GM21576 (cell line): ENCODE measurements around the gene GOLIM4.
"Not testable (repeated sequence)": the region's sequence is repeated elsewhere in the genome, so short reads cannot be mapped to it uniquely, and the experiment has no call there.

Experiments
- ATAC-seq: cut with Tn5 transposase; IDR thresholded peaks from one replicate; pipeline ENCODE4 v1.9.1; 2021; ENCODE audit warnings: mild to moderate bottlenecking, moderate library complexity; ENCODE audit not compliant: unreplicated experiment

The GOLIM4 gene

GRCh38 chr3:168080022-168080421 lies 15.7 kb downstream of the GOLIM4 start:
- ATAC-seq: no peak

- no peak for ATAC-seq
Measured at GRCh38 chr3:168077091-168077490, 18.6 kb downstream of the GOLIM4 start.

- ATAC-seq: no peak
Measured at GRCh38 chr3:168073842-168074605, 21.7 kb downstream of the GOLIM4 start.

GRCh38 chr3:168072323-168072650 lies 23.4 kb downstream of the GOLIM4 start:
- ATAC-seq: no peak

- no peak for ATAC-seq
Measured at GRCh38 chr3:168071591-168072322, 24.0 kb downstream of the GOLIM4 start.

GRCh38 chr3:168070919-168071318 lies 24.8 kb downstream of the GOLIM4 start:
- ATAC-seq: no peak

- ATAC-seq: no peak
Measured at GRCh38 chr3:168068346-168068745, 27.4 kb downstream of the GOLIM4 start.

- no peak for ATAC-seq
Measured at GRCh38 chr3:168066882-168067281, 28.8 kb downstream of the GOLIM4 start.

- no peak for ATAC-seq
Measured at GRCh38 chr3:168065569-168065968, 30.2 kb downstream of the GOLIM4 start.

GRCh38 chr3:168063122-168063521 lies 32.6 kb downstream of the GOLIM4 start:
- ATAC-seq: no peak

- no peak for ATAC-seq
Measured at GRCh38 chr3:168062679-168063078, 33.0 kb downstream of the GOLIM4 start.

GRCh38 chr3:168061332-168061996 lies 34.3 kb downstream of the GOLIM4 start:
- ATAC-seq: peak; percentile 87

- no peak for ATAC-seq
Measured at GRCh38 chr3:168060317-168060716, 35.4 kb downstream of the GOLIM4 start.

- ATAC-seq: no peak
Measured at GRCh38 chr3:168058481-168058880, 37.2 kb downstream of the GOLIM4 start.

- not testable (repeated sequence) for ATAC-seq
Measured at GRCh38 chr3:168056398-168057230, 39.1 kb downstream of the GOLIM4 start.

- ATAC-seq: no peak
Measured at GRCh38 chr3:168054447-168054846, 41.3 kb downstream of the GOLIM4 start.

GRCh38 chr3:168053115-168053514 lies 42.6 kb downstream of the GOLIM4 start:
- ATAC-seq: no peak

- ATAC-seq: no peak
Measured at GRCh38 chr3:168052515-168052914, 43.2 kb downstream of the GOLIM4 start.

- ATAC-seq: peak; percentile 65
Measured at GRCh38 chr3:168051531-168052471, 43.9 kb downstream of the GOLIM4 start.

GRCh38 chr3:168051070-168051469 lies 44.7 kb downstream of the GOLIM4 start:
- no peak for ATAC-seq
